ENCODE measurements around the gene KCNAB1. TPM values are rescaled to one million over a fixed set of nuclear protein-coding genes. Genes with fewer than 3 reads are reported as not detected.

Gene KCNAB1
- total and polyA plus RNA-seq, 2 of the 8 experiments (the other 6 are each of a cell fraction or from before 2014, with no cell fraction given) = 0.51 to 2.3 TPM

GRCh38 chr3:156356537-156357363 is 236.4 kb downstream of the KCNAB1 start:
- H3K4ac ChIP-seq (replicated peaks; ENCODE audit: insufficient read length, low read depth, low read length) = no peak overlapping the region
- no peak overlapping the region for H3K9ac ChIP-seq (replicated peaks in 1 of 4; ENCODE audit: extremely low read depth in 1 of 4, low read depth in 3 of 4, low read length in 3 of 4)
- no peak overlapping the region for H2AK5ac ChIP-seq (ENCODE audit: low read depth, low read length)
- FAIRE-seq (no peak), DNase-seq (ENCODE audit: low read depth in 1 of 2, low spot score in 2 of 2) (no peak)
- POLR2A ChIA-PET (ENCODE audit: partially characterized antibody) = no interaction called here
- WGBS, 2 experiments (ENCODE audit: extremely low coverage in 1 of 2, insufficient coverage in 1 of 2, insufficient read length in 1 of 2, insufficient replicate concordance in 2 of 2, low coverage in 1 of 2, low lambda C conversion rate in 2 of 2, missing lambda C conversion rate in 1 of 2) = 90% methylated on average over 5 of the region's 5 CpGs; no CpG with 5 or more reads in 1 of the 2 experiments
- H3K14ac ChIP-seq (ENCODE audit: insufficient read length) = no peak overlapping the region
- no peak overlapping the region for H3K18ac ChIP-seq (ENCODE audit: extremely low read depth, low read length)
- no peaks in the 10 kb centered on the region for H3K36me3 ChIP-seq (ENCODE audit: control insufficient read depth in 2 of 4, insufficient read depth in 4 of 4, low read length in 3 of 4)
- CTCF ChIA-PET (ENCODE audit: partially characterized antibody) = interaction anchor here (3.5 kb wide), 1 partner anchor 26 kb away, joined by 30 read pairs; no protein-coding TSS in a partner anchor
- no peaks in the 10 kb centered on the region for H3K27me3 ChIP-seq (replicated peaks in 1 of 4; ENCODE audit: control insufficient read depth in 3 of 4, extremely low read depth in 1 of 4, insufficient read depth in 3 of 4, low read length in 3 of 4)
- no peaks in the 10 kb centered on the region for H4K20me1 ChIP-seq (replicated peaks in 1 of 2; ENCODE audit: control insufficient read depth in 1 of 2, insufficient read depth in 2 of 2, low read length in 2 of 2)
- H2AFZ ChIP-seq (ENCODE audit: low read length) = no peak overlapping the region
- no peaks in the 10 kb centered on the region for H3K79me1 ChIP-seq (ENCODE audit: low read depth, low read length)
- H3K4me1 ChIP-seq (replicated peaks in 1 of 4; ENCODE audit: control insufficient read depth in 3 of 4, insufficient read depth in 4 of 4, low read length in 3 of 4) = peaks cover 0 to 6% (median 0%) of the 10 kb centered on the region in 4 experiments; a peak in 3 of 7 replicates
- no peak overlapping the region for H2BK20ac ChIP-seq (ENCODE audit: low read length)
- H3K27ac ChIP-seq (ENCODE audit: low read depth, low read length) = no peak overlapping the region
- no peak overlapping the region for H2BK15ac ChIP-seq (ENCODE audit: low read length)
- no peak overlapping the region for H3K56ac ChIP-seq (replicated peaks; ENCODE audit: insufficient read length, low read depth, low read length)
- H4K91ac ChIP-seq (replicated peaks; ENCODE audit: insufficient read length, low read length) = no peak overlapping the region
- no peaks in the 10 kb centered on the region for H3K9me3 ChIP-seq (ENCODE audit: insufficient read depth in 2 of 2, low read depth in 1 of 2, low read length in 1 of 2)
- no peak overlapping the region for H2BK5ac ChIP-seq (ENCODE audit: low read depth, low read length)
- no peaks in the 10 kb centered on the region for H3K79me2 ChIP-seq (ENCODE audit: control insufficient read depth in 1 of 2, insufficient read depth in 2 of 2, low read length in 2 of 2)
- no peak overlapping the region for H2BK120ac ChIP-seq (replicated peaks; ENCODE audit: low read depth, low read length)
- no peak overlapping the region for H3K23ac ChIP-seq (ENCODE audit: insufficient read length)
- no peak overlapping the region for H4K5ac ChIP-seq (ENCODE audit: insufficient read length, low read depth, low read length)
- no peak overlapping the region for H2BK12ac ChIP-seq (ENCODE audit: low read depth, low read length)
- no peak overlapping the region for H4K8ac ChIP-seq (ENCODE audit: extremely low read depth, insufficient read depth, low read length)
- no peak overlapping the region for H3K4me3 ChIP-seq (ENCODE audit: extremely low read depth in 1 of 4, insufficient read depth in 2 of 4, low read depth in 3 of 4, low read length in 4 of 4)
- no peak overlapping the region for H3K4me2 ChIP-seq (ENCODE audit: insufficient read depth in 1 of 2, low read depth in 2 of 2, low read length in 2 of 2)
- no peaks in the 10 kb centered on the region for H3K23me2 ChIP-seq (ENCODE audit: low read depth, low read length)
- TF ChIP-seq SP4 (IDR thresholded peaks at IDR 0.05; ENCODE audit: low read length) (no peak), TCF12 (IDR thresholded peaks at IDR 0.05; ENCODE audit: low read depth, low read length) (no peak), ZNF274 (IDR thresholded peaks at IDR 0.05; ENCODE audit: borderline replicate concordance, extremely low read depth, low read length) (no peak), HDAC2 (IDR thresholded peaks at IDR 0.05; ENCODE audit: borderline replicate concordance in 1 of 2, low read depth in 2 of 2, low read length in 2 of 2) (no peak), CTBP2 (IDR thresholded peaks at IDR 0.05; ENCODE audit: borderline replicate concordance, insufficient read depth, insufficient read length, low read length) (no peak), SIN3A (conservative IDR thresholded peaks at IDR 0.05 in 1 of 2, IDR thresholded peaks at IDR 0.05 in 1 of 2; ENCODE audit: low read depth in 1 of 2, low read length in 2 of 2) (no peak), SUZ12 (IDR thresholded peaks at IDR 0.05; ENCODE audit: low read length) (no peak), TEAD4 (IDR thresholded peaks at IDR 0.05; ENCODE audit: low read depth, low read length) (no peak), ATF2 (IDR thresholded peaks at IDR 0.05; ENCODE audit: low read length) (no peak), RXRA (IDR thresholded peaks at IDR 0.05; ENCODE audit: insufficient read depth, low read depth, low read length) (no peak)

Data from H1 (cell line).